Eye (tissue), 1 donor: ENCODE results near the gene PRXL2A.
"Not testable (repeated sequence)": the region's sequence is repeated elsewhere in the genome, so short reads cannot be mapped to it uniquely, and the experiment has no call there.

ENCODE experiments used
- DNase-seq: peaks from one replicate; pipeline ENCODE4 v3.0.0-alpha.2; 2015

Gene PRXL2A

GRCh38 chr10:80411681-80412220 lies 3.4 kb downstream of the PRXL2A start:
- no peak for DNase-seq

GRCh38 chr10:80412486-80412885 lies 4.1 kb downstream of the PRXL2A start:
- DNase-seq = no peak

- DNase-seq = peak; percentile 75
These were observed 5.1 kb downstream of the PRXL2A start for GRCh38 chr10:80413271-80413996.

GRCh38 chr10:80414142-80414895 lies 6.0 kb downstream of the PRXL2A start:
- no peak for DNase-seq

GRCh38 chr10:80415734-80416478 lies 7.6 kb downstream of the PRXL2A start:
- DNase-seq = no peak

GRCh38 chr10:80416479-80417098 lies 8.2 kb downstream of the PRXL2A start:
- DNase-seq = peak; percentile 84

GRCh38 chr10:80417256-80417655 lies 8.9 kb downstream of the PRXL2A start:
- DNase-seq = not testable (repeated sequence)

- no peak for DNase-seq
These were observed 12.8 kb downstream of the PRXL2A start for GRCh38 chr10:80421050-80421706.

- DNase-seq = no peak
These were observed 13.6 kb downstream of the PRXL2A start for GRCh38 chr10:80421707-80422536.

- no peak for DNase-seq
These were observed 17.6 kb downstream of the PRXL2A start for GRCh38 chr10:80425901-80426300.

GRCh38 chr10:80427541-80427940 lies 19.2 kb downstream of the PRXL2A start:
- no peak for DNase-seq

- no peak for DNase-seq
These were observed 21.2 kb downstream of the PRXL2A start for GRCh38 chr10:80429521-80429973.

- DNase-seq = no peak
These were observed 24.8 kb downstream of the PRXL2A start for GRCh38 chr10:80433134-80433533.

- DNase-seq = no peak
These were observed 28.2 kb downstream of the PRXL2A start for GRCh38 chr10:80436446-80437098.

GRCh38 chr10:80437227-80437626 lies 28.9 kb downstream of the PRXL2A start:
- no peak for DNase-seq

GRCh38 chr10:80441831-80442230 lies 33.5 kb downstream of the PRXL2A start:
- DNase-seq = no peak

- no peak for DNase-seq
These were observed 34.5 kb downstream of the PRXL2A start for GRCh38 chr10:80442879-80443278.

GRCh38 chr10:80443531-80443974 lies 35.2 kb downstream of the PRXL2A start:
- no peak for DNase-seq

- DNase-seq = no peak
These were observed 35.8 kb downstream of the PRXL2A start for GRCh38 chr10:80444124-80444523.

GRCh38 chr10:80444646-80445319 lies 36.4 kb downstream of the PRXL2A start:
- peak; percentile 92 for DNase-seq
